NCI-H2196 treated with DMSO at 0.1 percent for 48 hours (cell line): Measurements from ENCODE around the gene VPS4B.
A peak's percentile ranks its signal among the peaks of the same experiment; 100 is the strongest.

Source experiments
- DNase-seq: peaks from one replicate; lab custom pipeline; 2025; ENCODE audit not compliant: unreplicated experiment; lab: John Stamatoyannopoulos, UW

The VPS4B gene

GRCh38 chr18:63431180-63431579 is 8.9 kb upstream of the VPS4B start:
- DNase-seq = no peak

GRCh38 chr18:63430526-63430925 is 8.2 kb upstream of the VPS4B start:
- no peak for DNase-seq

- no peak for DNase-seq
These were observed 5.3 kb upstream of the VPS4B start for GRCh38 chr18:63427558-63427957.

- DNase-seq = peak; percentile 33
These were observed 608 bp upstream of the VPS4B start for GRCh38 chr18:63422864-63423304.

GRCh38 chr18:63421514-63421913 is 762 bp downstream of the VPS4B start:
- DNase-seq = no peak

- no peak for DNase-seq
These were observed 9.3 kb downstream of the VPS4B start for GRCh38 chr18:63412953-63413352.

GRCh38 chr18:63410792-63411191 is 11.5 kb downstream of the VPS4B start:
- no peak for DNase-seq

GRCh38 chr18:63409301-63409700 is 13.0 kb downstream of the VPS4B start:
- peak; percentile 12 for DNase-seq

- DNase-seq = no peak
These were observed 14.5 kb downstream of the VPS4B start for GRCh38 chr18:63407734-63408133.

- no peak for DNase-seq
These were observed 16.3 kb downstream of the VPS4B start for GRCh38 chr18:63405986-63406385.

- no peak for DNase-seq
These were observed 19.8 kb downstream of the VPS4B start for GRCh38 chr18:63402246-63403162.

GRCh38 chr18:63399300-63399699 is 23.0 kb downstream of the VPS4B start:
- DNase-seq = no peak

- DNase-seq = no peak
These were observed 24.9 kb downstream of the VPS4B start for GRCh38 chr18:63397349-63397748.

GRCh38 chr18:63395503-63395902 is 26.8 kb downstream of the VPS4B start:
- DNase-seq = no peak

GRCh38 chr18:63394954-63395353 is 27.3 kb downstream of the VPS4B start:
- DNase-seq = no peak

- no peak for DNase-seq
These were observed 34.4 kb downstream of the VPS4B start for GRCh38 chr18:63387861-63388260.

- DNase-seq = no peak
These were observed 39.4 kb downstream of the VPS4B start for GRCh38 chr18:63382843-63383242.

GRCh38 chr18:63379639-63379962 is 42.7 kb downstream of the VPS4B start:
- DNase-seq = no peak

- DNase-seq = no peak
These were observed 43.2 kb downstream of the VPS4B start for GRCh38 chr18:63378919-63379638.

GRCh38 chr18:63377275-63377980 is 44.8 kb downstream of the VPS4B start:
- DNase-seq = no peak

- DNase-seq = no peak
These were observed 45.7 kb downstream of the VPS4B start for GRCh38 chr18:63376538-63376937.

- DNase-seq = no peak
These were observed 47.7 kb downstream of the VPS4B start for GRCh38 chr18:63374540-63374939.
